DOHH2 (cell line): ENCODE measurements around the gene ASAP2.

Source experiments
- H3F3A ChIP-seq: fragments of 200-600 bp; sonication (generic), shearing (Covaris generic); 2 replicates; pipeline ENCODE4 v1.6.0; 2016; ENCODE audit warnings: antibody characterized with exemption, mild to moderate bottlenecking; ENCODE audit not compliant: control insufficient read depth, insufficient read depth
- H3K27ac ChIP-seq: fragments of 200-600 bp; sonication (generic); 2 replicates; pipeline ENCODE4 v1.5.1; 2014; ENCODE audit warnings: low read depth, mild to moderate bottlenecking, low read length, moderate library complexity
- H3K27me3 ChIP-seq: fragments of 200-600 bp; sonication (generic); 2 replicates; pipeline ENCODE4 v1.6.1; 2014; ENCODE audit warnings: mild to moderate bottlenecking, low read length, mixed read lengths; ENCODE audit not compliant: control insufficient read depth
- H3K36me3 ChIP-seq: fragments of 200-600 bp; sonication (generic); 2 replicates; pipeline ENCODE4 v1.6.1; 2014; ENCODE audit warnings: mild to moderate bottlenecking, low read length, moderate library complexity, mixed read lengths; ENCODE audit not compliant: control insufficient read depth
- H3K4me1 ChIP-seq: fragments of 200-600 bp; sonication (generic); 2 replicates; pipeline ENCODE4 v1.6.1; 2014; ENCODE audit warnings: mild to moderate bottlenecking, low read length, mixed read lengths; ENCODE audit not compliant: control insufficient read depth
- H3K4me2 ChIP-seq: fragments of 200-600 bp; sonication (generic); 2 replicates; pipeline ENCODE4 v1.6.0; 2014; ENCODE audit warnings: mild to moderate bottlenecking, low read length, moderate library complexity
- H3K4me3 ChIP-seq: fragments of 200-600 bp; sonication (generic); 2 replicates; pipeline ENCODE4 v1.5.1; 2014; ENCODE audit warnings: mild to moderate bottlenecking, low read length, mixed read lengths
- H3K79me2 ChIP-seq: fragments of 200-600 bp; sonication (generic); 2 replicates; pipeline ENCODE4 v1.6.1; 2014; ENCODE audit warnings: mild to moderate bottlenecking, low read length, mixed read lengths; ENCODE audit not compliant: control insufficient read depth
- H3K9me2 ChIP-seq: fragments of 200-600 bp; sonication (generic); replicated peaks from 2 replicates; pipeline ENCODE4 v1.6.1; 2014; ENCODE audit warnings: mild to moderate bottlenecking, low read length, mixed read lengths; ENCODE audit not compliant: control insufficient read depth
- H3K9me3 ChIP-seq: fragments of 200-600 bp; sonication (generic); 2 replicates; pipeline ENCODE4 v1.6.1; 2014; ENCODE audit warnings: antibody characterized with exemption, low read length, mixed read lengths; ENCODE audit not compliant: control insufficient read depth, insufficient read depth
- H4K20me1 ChIP-seq: fragments of 200-600 bp; sonication (generic); 2 replicates; pipeline ENCODE4 v1.6.0; 2014; ENCODE audit warnings: low read depth, mild to moderate bottlenecking, antibody characterized with exemption, low read length, moderate library complexity; ENCODE audit not compliant: control insufficient read depth, insufficient read depth
- CTCF ChIP-seq: fragments of 200-600 bp; sonication (generic); IDR thresholded peaks from one replicate; pipeline ENCODE4 v1.5.1; 2014; ENCODE audit warnings: antibody characterized with exemption, mild to moderate bottlenecking, low read depth, low read length; ENCODE audit not compliant: poor library complexity, severe bottlenecking
- EZH2phosphoT487 ChIP-seq: fragments of 200-600 bp; sonication (generic); IDR thresholded peaks from 2 replicates; pipeline ENCODE4 v1.6.1; 2017; ENCODE audit warnings: borderline replicate concordance, mild to moderate bottlenecking, antibody characterized with exemption, low read length, moderate library complexity, mixed read lengths

The ASAP2 gene

GRCh38 chr2:9423100-9423921 is 216.7 kb downstream of the ASAP2 start, which contains the start of the genes CPSF3 and ITGB1BP1:
CPSF3 (plus strand) TSS chr2:9423654; CDS start chr2:9423774, 120 bp downstream.
ITGB1BP1 (minus strand) TSS chr2:9423528; CDS start chr2:9418697, 4,831 bp downstream.
- TF ChIP-seq CTCF, result no peak
- no peak for TF ChIP-seq EZH2phosphoT487
- H3K36me3 ChIP-seq, result peaks cover 36% of the 10 kb centered on the region
- peak within 1 kb of the TSS; percentile 67 for H3K27ac ChIP-seq
- H3K79me2 ChIP-seq, result peaks cover 87% of the 10 kb centered on the region
- H3K9me2 ChIP-seq, result no peaks in the 10 kb centered on the region
- H3K9me3 ChIP-seq, result no peaks in the 10 kb centered on the region
- peak within 1 kb of the TSS; percentile 85 for H3K4me3 ChIP-seq
- peak within 1 kb of the TSS; percentile 83 for H3K4me2 ChIP-seq
- H4K20me1 ChIP-seq, result peaks cover 7% of the 10 kb centered on the region; the same call in 1 of the 2 replicates
- no peaks in the 10 kb centered on the region for H3F3A ChIP-seq
- H3K27me3 ChIP-seq, result no peaks in the 10 kb centered on the region
- peaks cover 35% of the 10 kb centered on the region for H3K4me1 ChIP-seq

GRCh38 chr2:9423922-9424272 is 217.3 kb downstream of the ASAP2 start:
- H3K36me3 ChIP-seq, result peaks cover 42% of the 10 kb centered on the region
- H3K27me3 ChIP-seq, result no peaks in the 10 kb centered on the region
- H3F3A ChIP-seq, result no peaks in the 10 kb centered on the region
- H3K4me2 ChIP-seq, result peak overlapping the region; percentile 83
- peak overlapping the region; percentile 67 for H3K27ac ChIP-seq
- peaks cover 35% of the 10 kb centered on the region for H3K4me1 ChIP-seq
- H4K20me1 ChIP-seq, result peaks cover 7% of the 10 kb centered on the region; the same call in 1 of the 2 replicates
- peak overlapping the region; percentile 85 for H3K4me3 ChIP-seq
- H3K9me2 ChIP-seq, result no peaks in the 10 kb centered on the region
- no peak for TF ChIP-seq CTCF
- H3K79me2 ChIP-seq, result peaks cover 86% of the 10 kb centered on the region
- no peaks in the 10 kb centered on the region for H3K9me3 ChIP-seq

- peak overlapping the region; percentile 85 for H3K4me3 ChIP-seq
- no peak for TF ChIP-seq CTCF
- TF ChIP-seq EZH2phosphoT487, result no peak
- peak overlapping the region; percentile 67 for H3K27ac ChIP-seq
- H3K79me2 ChIP-seq, result peaks cover 79% of the 10 kb centered on the region
- no peaks in the 10 kb centered on the region for H3K9me2 ChIP-seq
- H3K4me1 ChIP-seq, result peaks cover 35% of the 10 kb centered on the region
- no peaks in the 10 kb centered on the region for H3F3A ChIP-seq
- no peaks in the 10 kb centered on the region for H3K9me3 ChIP-seq
- H4K20me1 ChIP-seq, result peaks cover 7% of the 10 kb centered on the region; the same call in 1 of the 2 replicates
- H3K36me3 ChIP-seq, result peaks cover 49% of the 10 kb centered on the region
- H3K4me2 ChIP-seq, result peak overlapping the region; percentile 83
- no peaks in the 10 kb centered on the region for H3K27me3 ChIP-seq
These were observed 218.0 kb downstream of the ASAP2 start for GRCh38 chr2:9424447-9425164.
